Measurements from ENCODE around the gene ACOX1. TPM values are rescaled to one million over a fixed set of nuclear protein-coding genes. Genes with fewer than 3 reads are reported as not detected.
A peak's percentile ranks its signal among the peaks of the same experiment; 100 is the strongest.

ACOX1 gene
- total RNA-seq, 1 experiment from 2014 or later = 40.9 TPM

- H3K4me3 Mint-ChIP-seq = peak overlapping the region; percentile 82
- H3K36me3 Mint-ChIP-seq = peaks cover 12% of the 10 kb centered on the region
- ChIA-PET POLR2A (interaction anchor here (0.8 to 1.3 kb wide), 2 partner anchors 41 to 238 kb away, joined by 5 read pairs; partner anchors contain the start of gene WBP2), CTCF (interaction anchor here (0.8 to 7.5 kb wide), 18 partner anchors 10 to 384 kb away, joined by 3 to 71 read pairs (median 6); partner anchors contain the start of genes CDK3, MRPL38, TRIM47 and WBP2)
- peaks cover 26% of the 10 kb centered on the region for H3K4me1 Mint-ChIP-seq
- H3K9me3 Mint-ChIP-seq = no peaks in the 10 kb centered on the region
- H3K27ac Mint-ChIP-seq = peak overlapping the region; percentile 95
- 0 out of 2 replicates have a peak, but pooled peaks have one; percentile 21 for TF ChIP-seq ZNF121 (CRISPR knock-in tag; IDR thresholded peaks at IDR 0.05)
- TF ChIP-seq ZNF232 (CRISPR knock-in tag; IDR thresholded peaks at IDR 0.05) = peak; percentile 44; the same call in 1 of the 2 replicates
- TF ChIP-seq ZNF219 (CRISPR knock-in tag; IDR thresholded peaks at IDR 0.05; ENCODE audit: borderline replicate concordance) = no peak
- no peak for TF ChIP-seq SOX15 (CRISPR knock-in tag; IDR thresholded peaks at IDR 0.05)
- TF ChIP-seq, protein P1, sequence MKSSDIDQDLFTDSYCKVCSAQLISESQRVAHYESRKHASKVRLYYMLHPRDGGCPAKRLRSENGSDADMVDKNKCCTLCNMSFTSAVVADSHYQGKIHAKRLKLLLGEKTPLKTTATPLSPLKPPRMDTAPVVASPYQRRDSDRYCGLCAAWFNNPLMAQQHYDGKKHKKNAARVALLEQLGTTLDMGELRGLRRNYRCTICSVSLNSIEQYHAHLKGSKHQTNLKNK (CRISPR knock-in tag; IDR thresholded peaks at IDR 0.05) = no peak
- TF ChIP-seq, protein P2, sequence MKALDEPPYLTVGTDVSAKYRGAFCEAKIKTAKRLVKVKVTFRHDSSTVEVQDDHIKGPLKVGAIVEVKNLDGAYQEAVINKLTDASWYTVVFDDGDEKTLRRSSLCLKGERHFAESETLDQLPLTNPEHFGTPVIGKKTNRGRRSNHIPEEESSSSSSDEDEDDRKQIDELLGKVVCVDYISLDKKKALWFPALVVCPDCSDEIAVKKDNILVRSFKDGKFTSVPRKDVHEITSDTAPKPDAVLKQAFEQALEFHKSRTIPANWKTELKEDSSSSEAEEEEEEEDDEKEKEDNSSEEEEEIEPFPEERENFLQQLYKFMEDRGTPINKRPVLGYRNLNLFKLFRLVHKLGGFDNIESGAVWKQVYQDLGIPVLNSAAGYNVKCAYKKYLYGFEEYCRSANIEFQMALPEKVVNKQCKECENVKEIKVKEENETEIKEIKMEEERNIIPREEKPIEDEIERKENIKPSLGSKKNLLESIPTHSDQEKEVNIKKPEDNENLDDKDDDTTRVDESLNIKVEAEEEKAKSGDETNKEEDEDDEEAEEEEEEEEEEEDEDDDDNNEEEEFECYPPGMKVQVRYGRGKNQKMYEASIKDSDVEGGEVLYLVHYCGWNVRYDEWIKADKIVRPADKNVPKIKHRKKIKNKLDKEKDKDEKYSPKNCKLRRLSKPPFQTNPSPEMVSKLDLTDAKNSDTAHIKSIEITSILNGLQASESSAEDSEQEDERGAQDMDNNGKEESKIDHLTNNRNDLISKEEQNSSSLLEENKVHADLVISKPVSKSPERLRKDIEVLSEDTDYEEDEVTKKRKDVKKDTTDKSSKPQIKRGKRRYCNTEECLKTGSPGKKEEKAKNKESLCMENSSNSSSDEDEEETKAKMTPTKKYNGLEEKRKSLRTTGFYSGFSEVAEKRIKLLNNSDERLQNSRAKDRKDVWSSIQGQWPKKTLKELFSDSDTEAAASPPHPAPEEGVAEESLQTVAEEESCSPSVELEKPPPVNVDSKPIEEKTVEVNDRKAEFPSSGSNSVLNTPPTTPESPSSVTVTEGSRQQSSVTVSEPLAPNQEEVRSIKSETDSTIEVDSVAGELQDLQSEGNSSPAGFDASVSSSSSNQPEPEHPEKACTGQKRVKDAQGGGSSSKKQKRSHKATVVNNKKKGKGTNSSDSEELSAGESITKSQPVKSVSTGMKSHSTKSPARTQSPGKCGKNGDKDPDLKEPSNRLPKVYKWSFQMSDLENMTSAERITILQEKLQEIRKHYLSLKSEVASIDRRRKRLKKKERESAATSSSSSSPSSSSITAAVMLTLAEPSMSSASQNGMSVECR (CRISPR knock-in tag; IDR thresholded peaks at IDR 0.05; ENCODE audit: borderline replicate concordance) = no peak; the same call in 1 of the 2 replicates
- TF ChIP-seq SMAD3 (CRISPR knock-in tag; IDR thresholded peaks at IDR 0.05; ENCODE audit: borderline replicate concordance) = peak; percentile 16; the same call in 1 of the 2 replicates
- 0 out of 2 replicates have a peak, but pooled peaks have one; percentile 63 for TF ChIP-seq ETV6 (CRISPR knock-in tag; IDR thresholded peaks at IDR 0.05)
- TF ChIP-seq, protein P3, sequence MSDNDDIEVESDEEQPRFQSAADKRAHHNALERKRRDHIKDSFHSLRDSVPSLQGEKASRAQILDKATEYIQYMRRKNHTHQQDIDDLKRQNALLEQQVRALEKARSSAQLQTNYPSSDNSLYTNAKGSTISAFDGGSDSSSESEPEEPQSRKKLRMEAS (CRISPR knock-in tag; IDR thresholded peaks at IDR 0.05) = 0 out of 2 replicates have a peak, but pooled peaks have one; percentile 7
- no peak for TF ChIP-seq MLX (CRISPR knock-in tag; IDR thresholded peaks at IDR 0.05)
- TF ChIP-seq, protein P4, sequence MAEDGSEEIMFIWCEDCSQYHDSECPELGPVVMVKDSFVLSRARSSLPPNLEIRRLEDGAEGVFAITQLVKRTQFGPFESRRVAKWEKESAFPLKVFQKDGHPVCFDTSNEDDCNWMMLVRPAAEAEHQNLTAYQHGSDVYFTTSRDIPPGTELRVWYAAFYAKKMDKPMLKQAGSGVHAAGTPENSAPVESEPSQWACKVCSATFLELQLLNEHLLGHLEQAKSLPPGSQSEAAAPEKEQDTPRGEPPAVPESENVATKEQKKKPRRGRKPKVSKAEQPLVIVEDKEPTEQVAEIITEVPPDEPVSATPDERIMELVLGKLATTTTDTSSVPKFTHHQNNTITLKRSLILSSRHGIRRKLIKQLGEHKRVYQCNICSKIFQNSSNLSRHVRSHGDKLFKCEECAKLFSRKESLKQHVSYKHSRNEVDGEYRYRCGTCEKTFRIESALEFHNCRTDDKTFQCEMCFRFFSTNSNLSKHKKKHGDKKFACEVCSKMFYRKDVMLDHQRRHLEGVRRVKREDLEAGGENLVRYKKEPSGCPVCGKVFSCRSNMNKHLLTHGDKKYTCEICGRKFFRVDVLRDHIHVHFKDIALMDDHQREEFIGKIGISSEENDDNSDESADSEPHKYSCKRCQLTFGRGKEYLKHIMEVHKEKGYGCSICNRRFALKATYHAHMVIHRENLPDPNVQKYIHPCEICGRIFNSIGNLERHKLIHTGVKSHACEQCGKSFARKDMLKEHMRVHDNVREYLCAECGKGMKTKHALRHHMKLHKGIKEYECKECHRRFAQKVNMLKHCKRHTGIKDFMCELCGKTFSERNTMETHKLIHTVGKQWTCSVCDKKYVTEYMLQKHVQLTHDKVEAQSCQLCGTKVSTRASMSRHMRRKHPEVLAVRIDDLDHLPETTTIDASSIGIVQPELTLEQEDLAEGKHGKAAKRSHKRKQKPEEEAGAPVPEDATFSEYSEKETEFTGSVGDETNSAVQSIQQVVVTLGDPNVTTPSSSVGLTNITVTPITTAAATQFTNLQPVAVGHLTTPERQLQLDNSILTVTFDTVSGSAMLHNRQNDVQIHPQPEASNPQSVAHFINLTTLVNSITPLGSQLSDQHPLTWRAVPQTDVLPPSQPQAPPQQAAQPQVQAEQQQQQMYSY (CRISPR knock-in tag; IDR thresholded peaks at IDR 0.05) = peak; percentile 60; the same call in 1 of the 2 replicates
- ATAC-seq (peak; percentile 40), DNase-seq (ENCODE audit: low spot score) (peak; percentile 60)
- H3K27me3 Mint-ChIP-seq (ENCODE audit: low read depth) = no peaks in the 10 kb centered on the region
Observed at GRCh38 chr17:75895370-75896155, 83.4 kb downstream of the ACOX1 start.

DNA sequence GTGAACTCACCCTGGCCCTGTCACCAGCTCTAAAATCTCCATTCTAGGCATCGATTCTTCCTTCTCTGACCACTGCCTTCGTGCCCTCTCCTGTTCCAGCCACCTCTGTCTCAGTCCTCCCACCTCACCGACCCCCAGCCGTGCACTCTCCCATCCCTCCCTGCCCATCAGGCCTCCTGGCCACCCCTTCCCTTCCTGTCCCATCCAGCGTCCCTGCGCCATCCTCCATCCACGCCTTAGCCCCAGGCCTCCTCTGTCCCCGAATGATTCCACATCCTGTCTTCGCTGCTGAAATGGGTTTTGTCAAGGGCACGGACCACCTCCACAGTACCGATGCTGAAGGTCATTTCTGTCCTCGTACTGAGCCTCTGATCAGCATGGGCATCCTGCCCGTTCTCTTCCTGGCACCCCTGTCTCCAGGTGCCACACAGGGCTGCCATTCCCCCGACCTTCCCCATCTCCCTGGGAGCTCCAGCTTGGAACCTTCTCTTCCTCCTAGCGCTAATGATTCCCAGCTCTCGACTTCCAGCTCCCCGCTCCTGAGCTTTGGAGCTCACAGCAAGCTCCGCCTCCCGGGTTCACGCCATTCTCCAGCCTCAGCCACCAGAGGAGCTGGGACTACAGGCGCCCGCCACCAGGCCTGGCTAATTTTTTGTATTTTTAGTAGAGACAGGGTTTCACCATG lies 84.8 kb downstream of the ACOX1 start:
- peak overlapping the region; percentile 44 for H3K4me3 Mint-ChIP-seq
- DNase-seq (ENCODE audit: low spot score) = no peak
- TF ChIP-seq EMX1 (CRISPR knock-in tag; IDR thresholded peaks at IDR 0.05) = no peak
- TF ChIP-seq CREM (CRISPR knock-in tag; IDR thresholded peaks at IDR 0.05) = no peak
- no peak for TF ChIP-seq ATF6 (CRISPR knock-in tag; IDR thresholded peaks at IDR 0.05)
- no peak for TF ChIP-seq AFF4 (CRISPR knock-in tag; IDR thresholded peaks at IDR 0.05; ENCODE audit: borderline replicate concordance)
- no peak for TF ChIP-seq IRF2 (CRISPR knock-in tag; IDR thresholded peaks at IDR 0.05; ENCODE audit: borderline replicate concordance, low read depth)

More for the DNA sequence above, 84.8 kb downstream of the ACOX1 start:
- Mint-ChIP-seq H3K27me3 (ENCODE audit: low read depth) (no peaks in the 10 kb centered on the region), H3K27ac (peak overlapping the region; percentile 93), H3K9me3 (no peaks in the 10 kb centered on the region), H3K4me1 (peaks cover 26% of the 10 kb centered on the region), H3K36me3 (peaks cover 11% of the 10 kb centered on the region)
- no peak for ATAC-seq
- ChIA-PET CTCF (interaction anchor here (0.5 to 7.5 kb wide), 16 partner anchors 11 to 774 kb away, joined by 3 to 71 read pairs (median 5); partner anchors contain the start of genes CDK3, MRPL38, TRIM47 and WBP2), POLR2A (interaction anchor here (0.9 kb wide), 2 partner anchors 17 to 39 kb away, joined by 3 read pairs; partner anchors contain the start of gene WBP2)

Data from WTC11 (cell line).